Germinal center (tissue), 1 donor: Measurements from ENCODE around the gene SLC25A45.

ENCODE experiments used
- DNase-seq: peaks from one replicate; pipeline ENCODE4 v3.0.0; 2012; ENCODE audit warnings: mixed read lengths, low spot score

The SLC25A45 gene

DNA sequence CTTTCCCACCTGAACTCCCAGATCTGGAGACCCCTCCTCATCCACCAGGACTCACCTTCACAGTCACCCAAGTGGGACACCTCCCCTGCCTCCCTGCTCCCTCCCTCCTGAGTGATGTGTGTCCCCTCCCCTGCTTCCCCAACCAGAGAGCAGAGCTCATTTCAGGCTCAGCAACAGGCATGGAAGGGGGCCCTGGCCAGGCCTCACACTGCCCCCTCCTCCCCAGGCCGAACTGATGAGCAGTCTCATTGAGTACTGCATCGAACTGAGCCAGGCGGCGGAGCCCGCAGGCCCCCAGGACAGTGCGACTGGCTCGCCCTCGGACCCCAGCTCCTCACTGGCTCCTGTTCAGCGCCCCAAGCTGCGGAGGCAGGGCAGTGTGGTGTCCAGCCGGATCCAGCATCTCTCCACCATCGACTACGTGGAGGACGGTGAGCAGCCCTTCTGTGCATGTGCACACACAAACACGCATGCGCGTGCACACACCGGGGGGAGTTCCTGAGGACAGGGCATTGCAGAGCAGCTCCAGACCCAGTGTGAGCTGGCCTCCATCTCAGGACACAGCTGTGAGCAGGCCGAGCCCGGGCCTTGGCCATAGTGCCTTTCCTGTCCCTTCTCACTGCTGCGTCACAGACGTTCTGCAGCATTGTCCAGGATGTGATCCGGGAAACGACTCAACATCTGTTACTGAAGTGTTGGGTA lies 22.3 kb upstream of the SLC25A45 start:
- DNase-seq = no peak

DNA sequence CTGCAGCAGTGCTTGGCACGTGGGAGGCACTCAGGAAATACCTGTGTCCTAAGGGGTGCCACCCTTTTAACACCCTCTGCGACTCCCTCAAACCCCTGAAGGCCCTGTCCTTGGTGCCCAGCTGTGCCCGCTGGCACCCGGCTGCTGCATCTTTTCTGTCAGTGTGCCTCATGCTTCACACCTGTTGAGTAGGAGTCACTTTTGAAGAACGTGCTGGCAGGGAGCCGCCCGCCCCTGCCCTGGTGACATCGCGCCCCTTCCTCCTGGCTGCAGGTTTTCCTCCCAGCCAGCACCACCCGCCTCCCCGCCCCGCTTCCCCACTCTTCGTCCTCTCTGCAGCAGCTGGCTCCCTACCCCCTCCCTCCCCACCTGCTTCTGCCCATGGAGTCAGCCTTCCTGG lies 21.8 kb upstream of the SLC25A45 start:
- DNase-seq = no peak

DNA sequence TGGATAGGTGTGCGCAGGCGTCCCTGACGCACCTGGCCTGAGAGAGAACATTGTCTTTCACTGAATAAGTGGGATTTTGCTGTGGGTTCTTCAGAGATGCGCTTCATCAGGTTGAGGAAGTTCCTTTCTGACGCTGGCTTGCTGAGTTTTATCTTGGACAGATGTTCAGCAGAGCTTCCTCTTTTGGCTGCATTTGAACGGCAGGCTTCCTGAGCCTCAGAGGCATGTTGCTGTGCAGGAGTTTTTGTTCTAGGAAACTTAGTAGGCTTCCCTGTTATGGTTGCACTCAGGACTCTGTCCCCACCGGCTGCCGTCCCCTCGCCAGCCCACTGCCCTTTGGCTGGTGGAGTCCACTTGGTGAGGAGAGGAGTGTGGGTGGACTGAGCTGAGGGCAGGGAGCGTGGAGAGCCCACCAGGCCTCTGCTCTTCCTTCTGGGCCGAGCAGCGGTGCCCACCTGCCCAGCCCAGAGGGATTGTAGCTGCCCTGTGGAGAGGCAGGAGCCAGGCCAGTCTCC lies 21.2 kb upstream of the SLC25A45 start:
- DNase-seq = peak; percentile 61

- DNase-seq = no peak
Observed at GRCh38 chr11:65402790-65403189, 20.3 kb upstream of the SLC25A45 start.

- DNase-seq = no peak
Observed at GRCh38 chr11:65401803-65402248, 19.4 kb upstream of the SLC25A45 start.

DNA sequence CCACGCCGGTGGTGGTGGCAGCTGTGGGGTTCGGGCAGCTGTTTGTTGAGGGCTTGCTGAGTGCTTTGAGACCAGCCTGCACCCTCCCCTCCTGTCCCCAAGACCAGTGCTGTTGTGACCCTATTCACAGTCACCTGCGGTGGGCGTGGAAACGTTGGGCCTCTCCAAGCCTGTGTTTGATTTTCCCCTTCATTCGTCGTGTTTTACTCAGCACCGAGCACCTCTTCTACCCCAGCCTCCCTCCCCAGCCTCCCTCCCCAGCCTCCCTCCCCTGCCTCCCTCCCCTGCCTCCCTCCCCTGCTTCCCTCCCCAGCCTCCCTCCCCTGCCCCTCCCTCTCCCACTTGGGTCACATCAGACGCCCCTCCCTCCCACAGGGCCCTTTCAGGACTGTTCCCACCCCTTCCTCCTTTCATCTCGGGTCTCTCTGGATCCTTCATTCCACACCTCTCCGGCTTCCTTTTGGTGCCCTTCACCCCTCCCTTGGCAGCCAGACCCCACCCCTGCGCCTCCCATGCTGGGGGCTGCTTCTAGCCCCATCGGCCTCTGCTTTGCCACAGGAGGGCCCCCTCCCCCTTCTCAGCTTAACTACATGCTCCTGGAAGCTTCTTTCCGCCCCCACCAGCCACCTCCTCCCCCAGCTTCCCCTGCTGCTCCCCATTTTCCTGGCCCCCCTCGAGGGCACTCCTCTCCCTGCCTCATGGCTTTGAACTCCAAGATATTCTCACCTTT lies 18.8 kb upstream of the SLC25A45 start:
- no peak for DNase-seq

- no peak for DNase-seq
Observed at GRCh38 chr11:65400307-65401072, 18.0 kb upstream of the SLC25A45 start.

DNA sequence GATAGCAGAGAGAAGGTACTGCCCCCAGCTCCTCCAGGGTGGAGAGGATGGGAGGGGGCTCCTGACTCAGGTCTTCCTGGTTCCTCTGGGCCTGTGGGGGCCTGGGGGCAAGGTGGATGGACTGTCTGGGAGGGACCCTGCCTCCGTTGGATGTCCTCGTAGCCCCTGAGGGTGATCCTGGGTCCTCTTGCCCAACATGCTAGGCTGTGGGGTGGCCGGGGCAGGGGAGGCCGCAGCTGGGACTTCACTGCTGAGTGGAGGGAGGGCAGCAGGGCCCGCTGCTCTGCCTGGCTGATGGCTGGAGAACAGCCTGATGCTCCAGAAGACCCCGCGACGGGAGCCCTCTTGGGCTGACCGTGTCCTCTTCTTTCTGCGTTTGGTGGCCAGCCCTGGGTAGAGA lies 17.4 kb upstream of the SLC25A45 start:
- no peak for DNase-seq

DNA sequence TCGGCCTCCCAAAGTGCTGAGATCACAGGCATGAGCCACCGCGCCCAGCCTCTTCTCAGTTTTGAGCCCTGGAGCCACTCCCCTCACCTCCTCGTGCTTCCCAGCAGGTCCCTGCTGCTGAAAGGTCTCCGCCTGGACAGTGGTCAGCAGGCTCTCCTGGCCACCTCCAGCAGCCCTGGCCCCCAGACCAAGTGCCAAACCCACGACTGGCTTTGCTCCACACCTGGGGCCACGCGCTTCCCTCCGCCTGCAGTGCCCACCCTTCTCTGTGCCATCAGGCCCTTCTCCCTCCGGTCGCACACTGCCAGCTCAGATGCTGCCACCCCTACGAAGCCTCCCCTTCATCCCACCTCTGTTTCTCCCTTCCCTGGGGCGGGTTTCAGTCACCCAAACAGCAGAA lies 16.8 kb upstream of the SLC25A45 start:
- no peak for DNase-seq

- no peak for DNase-seq
Observed at GRCh38 chr11:65398362-65398910, 16.0 kb upstream of the SLC25A45 start.

DNA sequence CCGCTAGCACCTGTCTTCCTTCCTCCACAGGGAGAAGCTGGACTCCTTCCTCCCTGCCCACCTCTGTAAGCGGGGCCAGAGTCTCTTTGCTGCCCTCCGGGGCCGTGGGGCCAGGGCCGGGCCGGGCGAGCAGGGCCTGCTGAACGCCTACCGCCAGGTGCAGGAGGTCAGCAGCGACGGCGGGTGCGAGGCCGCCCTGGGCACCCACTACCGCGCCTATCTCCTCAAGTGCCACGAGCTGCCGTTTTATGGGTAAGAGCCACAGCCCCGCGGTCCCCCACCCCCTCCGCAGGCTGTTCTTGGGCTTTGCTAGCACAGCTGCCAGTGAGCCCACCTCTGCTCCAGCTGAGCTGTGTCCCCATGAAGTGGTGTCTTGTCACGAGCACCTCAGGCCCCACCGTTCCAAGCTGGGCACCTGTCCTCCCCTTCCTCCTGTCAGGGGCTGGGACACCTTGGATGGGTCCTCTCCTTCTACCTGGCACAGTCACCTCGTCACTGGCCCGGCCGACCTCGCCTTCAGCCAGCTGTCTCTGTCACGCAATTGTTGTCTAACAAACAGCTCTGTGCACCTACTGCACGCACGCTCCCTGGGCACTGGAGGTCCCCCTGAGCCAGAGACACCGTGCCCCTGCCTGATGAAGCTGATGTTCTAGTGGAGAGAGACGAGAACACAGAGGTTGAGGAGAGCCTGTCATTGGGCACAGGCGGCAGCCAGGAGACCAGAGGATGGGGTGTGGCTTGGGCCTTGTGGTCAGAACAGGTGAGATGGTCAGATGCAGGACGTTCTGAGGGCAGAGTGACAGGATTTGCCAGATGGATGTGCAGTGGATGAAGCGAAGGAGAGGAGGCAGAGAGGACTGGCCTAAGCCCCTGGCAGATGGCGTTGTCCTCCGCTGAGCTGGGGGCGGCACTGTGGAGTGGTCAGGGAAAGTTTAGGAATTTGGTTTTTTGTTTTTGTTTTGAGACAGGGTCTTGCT lies 14.6 kb upstream of the SLC25A45 start:
- no peak for DNase-seq

DNA sequence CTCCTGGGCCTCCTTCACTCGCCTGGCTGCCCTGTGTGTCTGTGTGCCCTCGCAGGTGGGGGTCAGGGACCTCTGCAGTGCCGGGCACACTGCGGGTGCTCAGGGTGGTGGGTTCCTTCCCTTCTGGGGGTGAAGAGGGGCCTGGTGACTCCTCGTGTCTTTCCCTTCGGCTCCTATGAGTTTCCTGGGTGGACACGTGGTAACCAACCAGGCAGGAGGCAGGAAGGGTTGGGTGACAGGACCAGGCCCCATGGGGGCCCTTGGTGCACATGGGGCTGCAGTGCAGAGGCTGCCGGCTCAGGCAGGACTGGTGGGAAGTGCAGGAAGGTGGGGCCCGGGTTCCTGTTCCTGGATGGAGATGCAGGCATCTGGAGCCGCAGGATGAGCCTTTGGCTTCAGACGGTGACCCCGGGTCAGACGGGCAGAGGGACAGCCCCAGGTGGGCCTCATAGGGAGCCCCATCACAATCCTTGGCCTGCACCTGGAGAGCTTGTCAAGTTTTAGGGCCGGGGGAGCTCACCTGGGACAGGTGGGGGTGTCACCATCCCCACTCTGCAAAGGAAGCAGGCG lies 13.6 kb upstream of the SLC25A45 start:
- no peak for DNase-seq

- no peak for DNase-seq
Observed at GRCh38 chr11:65394125-65394536, 11.7 kb upstream of the SLC25A45 start.

DNA sequence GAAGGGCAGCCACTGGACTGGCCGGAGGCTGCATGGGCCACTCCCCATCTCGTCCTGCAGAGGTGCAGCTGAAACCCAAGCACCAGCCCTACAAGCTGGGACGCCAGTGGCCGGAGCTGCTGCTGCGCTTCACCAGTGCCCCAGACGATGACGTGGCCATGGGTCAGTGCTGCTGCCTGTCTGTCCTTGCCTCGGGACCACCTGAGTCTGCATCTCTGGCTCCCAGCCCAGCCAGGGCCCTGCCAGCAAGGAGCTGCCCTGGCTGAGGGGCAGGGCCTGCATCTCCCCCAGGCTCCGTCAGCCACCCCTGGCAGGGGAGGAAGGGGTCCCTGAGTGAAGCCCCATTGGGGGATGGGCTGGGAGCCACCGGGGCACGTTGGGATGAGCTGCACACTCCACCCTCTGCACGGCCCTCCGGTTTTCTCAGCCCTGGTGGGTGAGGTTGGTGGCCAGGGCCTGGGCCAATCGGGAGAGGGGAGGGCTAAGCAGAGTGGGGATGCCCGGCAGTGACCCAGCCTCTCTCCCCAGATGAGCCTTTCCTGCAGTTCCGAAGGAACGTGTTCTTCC lies 11.2 kb upstream of the SLC25A45 start:
- no peak for DNase-seq

- DNase-seq = no peak
Observed at GRCh38 chr11:65392899-65393298, 10.5 kb upstream of the SLC25A45 start.

GRCh38 chr11:65392186-65392829 lies 9.9 kb upstream of the SLC25A45 start:
- no peak for DNase-seq

- no peak for DNase-seq
Observed at GRCh38 chr11:65390996-65391395, 8.6 kb upstream of the SLC25A45 start.

GRCh38 chr11:65390099-65390941 lies 7.9 kb upstream of the SLC25A45 start:
- DNase-seq = no peak
